HG03066 (cell line): Measurements from ENCODE around the gene RREB1.

Experiments used
- ATAC-seq: cut with Tn5 transposase; IDR thresholded peaks from one replicate; pipeline ENCODE4 v1.9.1; 2021; ENCODE audit warnings: low read depth; ENCODE audit not compliant: unreplicated experiment

The RREB1 gene

GRCh38 chr6:7216941-7217621 lies 109.3 kb downstream of the RREB1 start:
- ATAC-seq = no peak

- no peak for ATAC-seq
Measured at GRCh38 chr6:7218406-7218988, 110.7 kb downstream of the RREB1 start.

GRCh38 chr6:7219310-7219709 lies 111.5 kb downstream of the RREB1 start:
- ATAC-seq = no peak

DNA sequence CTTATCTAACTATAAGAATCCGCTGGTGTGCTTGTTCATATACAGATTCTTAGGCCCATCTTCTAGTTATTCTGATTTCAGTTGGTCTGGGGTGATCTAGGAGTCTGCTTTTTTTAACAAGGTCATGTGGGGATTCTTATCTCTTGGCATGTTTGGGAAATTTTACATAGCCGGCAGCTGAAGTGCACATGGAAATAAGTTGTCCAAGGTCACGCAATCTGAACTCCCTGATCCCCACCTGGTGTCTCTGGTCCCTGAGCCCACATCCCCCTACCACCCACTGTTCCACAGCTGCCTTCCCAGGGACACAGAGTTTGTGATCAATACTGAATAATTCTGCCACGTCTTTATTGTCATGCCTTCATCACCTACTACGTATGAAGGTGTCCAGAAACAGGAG lies 114.4 kb downstream of the RREB1 start:
- no peak for ATAC-seq

DNA sequence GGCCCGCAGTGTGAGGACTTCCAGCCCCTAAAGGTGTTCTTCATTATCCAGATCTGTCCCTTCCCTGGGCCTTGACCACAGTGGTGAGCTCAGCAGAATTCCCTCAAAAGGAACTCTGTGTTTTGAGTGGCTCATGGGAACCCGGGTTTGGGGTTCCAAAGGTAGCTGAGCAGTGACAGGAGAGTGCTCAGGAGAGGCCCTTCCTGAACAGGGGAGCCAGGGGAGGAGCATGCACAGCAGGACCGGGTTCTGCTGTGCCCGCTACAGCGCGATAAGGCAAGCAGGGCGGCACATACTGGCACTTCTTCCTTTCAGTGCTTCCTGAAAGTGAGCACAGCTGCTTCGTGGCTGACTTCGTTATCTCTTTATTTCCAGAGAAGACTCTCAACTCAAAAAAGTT lies 117.0 kb downstream of the RREB1 start:
- no peak for ATAC-seq

GRCh38 chr6:7228662-7229375 lies 121.1 kb downstream of the RREB1 start:
- ATAC-seq = no peak

DNA sequence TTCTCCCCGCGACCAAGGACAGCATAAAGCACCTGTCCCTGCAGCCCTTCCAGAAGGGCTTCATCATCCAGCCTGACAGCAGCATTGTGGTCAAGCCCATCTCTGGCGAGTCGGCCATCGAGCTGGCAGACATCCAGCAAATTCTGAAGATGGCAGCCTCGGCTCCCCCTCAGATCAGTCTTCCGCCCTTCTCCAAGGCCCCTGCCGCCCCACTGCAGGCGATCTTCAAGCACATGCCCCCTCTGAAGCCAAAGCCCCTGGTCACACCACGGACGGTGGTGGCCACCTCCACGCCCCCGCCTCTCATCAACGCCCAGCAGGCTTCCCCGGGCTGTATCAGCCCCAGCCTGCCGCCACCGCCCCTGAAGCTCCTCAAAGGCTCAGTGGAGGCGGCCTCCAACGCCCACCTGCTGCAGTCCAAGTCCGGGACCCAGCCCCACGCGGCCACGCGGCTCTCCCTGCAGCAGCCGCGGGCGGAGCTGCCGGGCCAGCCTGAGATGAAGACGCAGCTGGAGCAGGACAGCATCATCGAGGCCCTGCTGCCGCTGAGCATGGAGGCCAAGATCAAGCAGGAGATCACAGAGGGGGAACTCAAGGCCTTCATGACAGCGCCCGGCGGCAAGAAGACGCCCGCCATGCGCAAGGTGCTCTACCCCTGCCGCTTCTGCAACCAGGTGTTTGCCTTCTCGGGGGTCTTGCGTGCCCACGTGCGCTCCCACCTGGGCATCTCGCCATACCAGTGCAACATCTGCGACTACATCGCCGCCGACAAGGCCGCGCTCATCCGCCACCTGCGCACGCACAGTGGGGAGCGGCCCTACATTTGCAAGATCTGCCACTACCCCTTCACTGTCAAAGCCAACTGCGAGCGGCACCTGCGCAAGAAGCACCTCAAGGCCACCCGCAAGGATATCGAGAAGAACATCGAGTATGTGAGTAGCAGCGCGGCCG lies 121.9 kb downstream of the RREB1 start:
- ATAC-seq = no peak

GRCh38 chr6:7230327-7230691 lies 122.5 kb downstream of the RREB1 start:
- no peak for ATAC-seq

- ATAC-seq = no peak
Measured at GRCh38 chr6:7230956-7231713, 123.4 kb downstream of the RREB1 start.

DNA sequence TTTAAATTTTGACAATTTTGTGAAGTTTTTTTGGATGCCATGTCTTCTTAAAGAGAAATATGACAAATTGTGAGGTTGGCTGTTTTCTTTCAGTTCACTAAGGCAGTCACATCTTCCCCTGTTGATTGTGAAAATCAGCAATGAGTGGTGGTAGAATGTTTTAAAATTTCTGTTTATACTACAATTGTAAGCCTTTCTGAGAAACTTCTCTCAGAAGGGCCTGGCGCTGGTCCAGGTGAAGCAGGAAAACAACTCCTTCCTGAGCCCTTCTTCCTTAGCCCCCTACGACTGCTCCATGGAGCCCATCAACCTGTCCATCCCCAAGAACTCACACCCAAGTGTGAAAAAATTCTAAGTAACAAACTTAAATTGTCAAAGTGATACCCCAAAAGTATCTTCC lies 124.6 kb downstream of the RREB1 start:
- ATAC-seq = no peak

GRCh38 chr6:7234547-7234946 lies 126.8 kb downstream of the RREB1 start:
- no peak for ATAC-seq

DNA sequence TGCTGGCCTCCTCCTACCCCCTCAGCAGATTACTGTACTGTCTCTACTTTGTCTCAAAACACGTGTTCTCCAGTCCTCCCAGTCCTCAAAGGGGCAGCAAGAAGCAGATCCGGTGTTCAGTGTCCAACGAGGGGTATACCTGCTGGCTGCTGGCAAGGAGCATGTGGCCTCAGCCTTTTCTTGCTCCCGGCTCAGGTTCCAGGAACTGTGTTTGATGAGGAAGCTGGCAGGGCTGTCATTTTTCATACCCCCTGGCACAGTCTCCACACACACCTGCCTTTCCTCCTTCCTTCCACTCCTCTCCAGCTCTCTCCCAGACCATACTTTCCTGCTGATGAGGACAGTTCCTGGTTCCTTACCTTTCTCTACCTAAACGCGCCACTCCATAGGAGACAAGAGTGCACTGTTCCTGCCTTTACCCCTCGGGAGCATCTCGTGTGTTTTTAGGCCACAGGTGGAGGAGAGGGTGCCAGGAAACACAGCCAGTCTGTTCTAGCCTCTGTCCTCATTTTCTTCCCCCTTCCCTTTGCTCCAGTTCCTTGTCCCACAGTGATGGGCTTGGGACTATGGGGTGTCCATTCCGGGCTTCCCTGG lies 128.0 kb downstream of the RREB1 start:
- ATAC-seq = no peak

DNA sequence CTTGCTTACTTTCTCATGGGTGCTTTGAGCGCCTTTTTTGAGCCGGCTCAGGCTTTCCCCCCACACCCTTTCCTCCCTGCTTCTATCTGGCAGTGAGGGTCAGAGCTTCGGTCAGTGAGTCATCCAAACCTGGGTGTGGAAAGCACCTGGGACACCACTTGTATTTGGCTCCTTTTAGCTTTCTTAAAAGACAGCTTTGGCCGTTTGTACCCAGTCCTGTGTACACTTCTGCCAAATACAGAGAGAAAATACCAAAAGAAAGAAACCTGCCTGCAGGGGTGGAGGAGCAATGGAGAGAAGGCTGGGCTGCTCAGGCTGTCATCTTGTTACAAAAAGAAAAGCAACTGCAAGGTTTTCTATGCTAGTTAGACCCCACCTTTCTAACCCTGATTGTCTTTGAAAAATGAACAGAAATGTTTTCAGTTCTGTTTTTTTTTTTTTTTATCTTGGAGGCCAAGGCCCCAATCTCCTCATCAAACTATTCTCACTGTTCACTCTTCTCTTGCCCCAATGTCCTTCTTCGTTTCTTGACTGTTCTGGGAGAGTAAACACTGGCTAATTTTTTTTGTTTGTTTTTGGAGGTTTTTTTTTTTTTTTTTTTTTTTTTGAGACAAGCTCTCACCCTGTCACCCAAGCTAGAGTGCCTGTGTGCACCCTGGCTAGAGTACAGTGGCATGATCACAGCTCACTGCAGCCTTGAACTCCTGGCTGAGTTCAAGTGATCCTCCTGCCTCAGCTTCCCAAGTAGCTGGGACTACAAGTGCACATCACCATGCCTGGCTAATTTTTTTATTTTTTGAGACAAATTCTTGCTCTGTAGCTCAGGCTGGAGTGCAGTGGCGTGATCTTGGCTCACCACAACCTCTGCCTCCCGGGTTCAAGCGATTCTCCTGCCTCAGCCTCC lies 128.8 kb downstream of the RREB1 start:
- peak; percentile 37 for ATAC-seq

DNA sequence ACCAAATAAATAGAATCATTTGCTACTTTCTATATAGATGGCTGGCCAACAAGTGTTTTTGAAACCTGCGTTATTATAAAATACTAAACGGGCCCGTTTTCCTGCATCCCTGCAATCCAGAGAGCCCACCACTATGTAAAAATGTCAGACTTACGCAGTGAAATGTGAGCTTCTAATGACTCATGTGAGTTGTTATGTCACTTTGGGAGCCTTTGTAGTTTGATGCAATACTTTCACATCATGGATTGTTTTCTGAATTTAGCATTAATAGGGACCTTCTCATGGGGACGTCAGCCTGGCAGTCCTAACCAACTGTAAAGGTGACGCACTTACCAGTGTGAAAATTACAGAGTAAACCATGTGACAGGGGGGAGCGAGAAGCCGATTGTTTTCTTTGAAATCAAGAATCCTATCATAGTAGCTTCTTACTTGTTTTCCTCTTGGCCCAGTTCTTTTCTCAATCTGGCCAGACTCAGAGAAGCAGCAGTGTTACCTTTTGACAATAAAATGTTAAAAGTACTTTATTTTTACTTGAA lies 130.0 kb downstream of the RREB1 start:
- no peak for ATAC-seq

DNA sequence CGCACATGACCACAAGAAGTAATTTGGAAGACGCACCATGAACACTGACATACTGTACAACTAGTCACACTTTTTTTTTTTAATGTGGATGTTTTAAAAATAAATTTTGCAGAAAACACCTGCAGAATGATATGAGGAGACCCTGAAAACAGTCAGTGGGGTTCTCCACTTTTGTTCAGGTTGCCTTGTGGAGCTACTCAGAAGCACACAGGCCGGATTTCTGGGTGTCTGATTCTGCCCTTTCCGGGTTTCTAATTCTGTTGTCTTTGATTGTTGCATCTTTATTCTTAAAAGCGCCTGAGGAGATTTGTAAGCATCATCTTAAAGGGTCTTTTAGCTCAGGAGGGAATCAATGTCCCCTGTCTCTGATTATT lies 130.8 kb downstream of the RREB1 start:
- no peak for ATAC-seq

GRCh38 chr6:7238900-7239589 lies 131.3 kb downstream of the RREB1 start:
- ATAC-seq = peak; percentile 37

DNA sequence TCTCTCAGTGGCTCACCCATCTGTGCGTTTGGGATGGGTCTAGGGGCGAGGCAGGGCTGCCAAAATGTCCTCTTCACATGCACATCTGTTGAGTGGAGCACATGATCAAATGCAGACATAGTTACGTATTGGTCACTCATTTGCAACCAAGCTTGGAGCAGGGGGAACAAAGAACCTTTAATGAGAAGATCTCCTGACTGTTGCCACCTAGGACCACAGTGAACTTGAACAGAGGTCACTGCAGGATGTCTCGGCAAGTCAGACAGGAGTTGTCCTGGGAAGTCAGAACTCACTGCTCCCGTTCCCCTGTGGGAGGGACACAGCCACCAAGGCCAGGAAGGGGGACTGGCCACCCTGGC lies 131.8 kb downstream of the RREB1 start:
- no peak for ATAC-seq

GRCh38 chr6:7240351-7240750 lies 132.6 kb downstream of the RREB1 start:
- no peak for ATAC-seq
